GM08714 (cell line): ENCODE data around the gene FUT3.

Source experiments
- H3K4me3 ChIP-seq: fragments of 200-500 bp; sonication (Bioruptor generic); 2 replicates; pipeline ENCODE4 v1.5.1; 2014; ENCODE audit warnings: mild to moderate bottlenecking, low read length, inconsistent platforms
- ZNF274 ChIP-seq: IDR thresholded peaks from 2 replicates; pipeline ENCODE4 v1.6.1; 2012; ENCODE audit warnings: mild to moderate bottlenecking, low read depth, low read length

The FUT3 gene

DNA sequence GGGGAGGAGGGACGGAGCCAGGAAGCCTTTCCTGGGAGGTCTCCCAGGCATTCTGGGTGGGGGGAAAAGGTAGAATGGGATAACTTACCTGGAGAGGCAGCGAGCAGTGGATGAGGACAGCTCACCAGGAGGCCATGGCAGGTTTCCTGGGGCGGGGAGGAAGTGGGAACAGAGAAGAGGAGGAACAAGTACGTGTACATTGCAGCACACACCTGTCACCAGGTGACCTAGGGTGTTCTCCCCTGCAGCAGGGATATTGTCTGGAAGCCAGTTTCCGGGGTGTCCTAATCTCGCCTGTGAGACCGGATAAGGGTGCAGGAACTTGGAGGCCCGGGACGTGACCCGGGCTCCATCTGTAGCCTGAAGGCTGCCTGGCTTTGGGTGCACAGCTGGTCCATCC is at the start of gene FUT3:
TSS of gene FUT3 (minus strand) at position 148 of the 400 bp plus-strand sequence.
- H3K4me3 ChIP-seq = no peak within 1 kb of the TSS
- no peak for TF ChIP-seq ZNF274

- no peak for TF ChIP-seq ZNF274
- H3K4me3 ChIP-seq = no peak overlapping the region
Measured at GRCh38 chr19:5900976-5901375, 49.7 kb upstream of the FUT3 start.

GRCh38 chr19:5899728-5900526 is 48.7 kb upstream of the FUT3 start:
- no peak overlapping the region for H3K4me3 ChIP-seq
- TF ChIP-seq ZNF274 = no peak

- no peak for TF ChIP-seq ZNF274
- no peak overlapping the region for H3K4me3 ChIP-seq
Measured at GRCh38 chr19:5897189-5897969, 46.1 kb upstream of the FUT3 start.

DNA sequence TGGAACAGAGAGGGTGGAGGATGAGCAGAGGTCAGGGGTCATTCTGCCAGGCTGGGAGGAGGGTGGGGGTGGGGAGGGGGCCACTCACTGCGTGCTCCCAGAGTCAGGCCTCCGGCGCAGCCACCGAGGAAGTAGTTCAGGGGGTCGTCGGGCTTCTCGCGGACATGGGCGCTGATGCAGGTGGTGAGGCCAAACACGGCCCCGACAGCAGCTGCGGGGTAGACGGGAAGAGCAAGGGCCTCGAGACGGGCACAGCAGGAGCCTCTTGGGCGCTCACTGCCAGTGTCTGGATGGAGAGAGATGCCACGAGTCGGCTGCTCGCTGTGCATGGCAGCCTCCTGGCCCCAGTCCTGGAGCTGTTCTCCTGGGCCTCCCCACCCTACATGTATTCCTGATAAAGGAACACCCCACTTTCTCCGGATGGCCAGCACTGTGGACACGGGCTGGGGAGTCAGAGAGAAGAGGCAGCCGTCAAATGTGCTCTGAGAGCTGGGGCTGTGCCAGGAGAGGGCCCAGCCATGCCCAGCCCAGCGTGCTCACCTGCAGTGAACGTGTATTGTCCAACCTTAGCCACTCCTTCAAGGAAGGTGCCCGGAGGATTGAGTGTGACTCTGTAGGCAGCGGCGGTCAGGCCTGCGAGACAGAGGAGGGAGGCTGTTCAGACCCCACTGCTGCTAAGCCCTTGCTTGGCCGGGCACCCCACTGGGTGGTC is 45.3 kb upstream of the FUT3 start:
- TF ChIP-seq ZNF274 = no peak

DNA sequence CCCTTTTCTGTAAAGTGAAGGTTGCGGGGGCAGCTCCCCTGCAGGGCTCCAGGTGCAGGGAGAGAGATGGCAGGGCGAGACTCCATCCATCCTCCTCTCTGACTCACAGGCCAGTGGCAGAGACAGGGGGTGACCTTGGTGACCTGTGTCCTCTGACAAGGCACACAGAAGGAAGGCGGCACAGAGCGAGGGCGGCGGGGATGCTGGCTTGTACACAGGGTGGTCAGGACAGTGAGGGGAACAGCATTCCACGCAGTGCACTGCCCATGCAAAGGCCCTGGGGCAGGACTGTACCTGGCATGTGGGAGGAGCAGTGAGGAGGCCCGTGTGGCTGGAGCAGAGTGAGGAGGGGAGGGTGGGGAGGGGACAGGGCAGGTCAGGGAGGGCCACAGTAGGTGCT is 44.6 kb upstream of the FUT3 start:
- H3K4me3 ChIP-seq = no peak overlapping the region
- no peak for TF ChIP-seq ZNF274

More for the DNA sequence above, 45.3 kb upstream of the FUT3 start:
- H3K4me3 ChIP-seq = no peak overlapping the region

DNA sequence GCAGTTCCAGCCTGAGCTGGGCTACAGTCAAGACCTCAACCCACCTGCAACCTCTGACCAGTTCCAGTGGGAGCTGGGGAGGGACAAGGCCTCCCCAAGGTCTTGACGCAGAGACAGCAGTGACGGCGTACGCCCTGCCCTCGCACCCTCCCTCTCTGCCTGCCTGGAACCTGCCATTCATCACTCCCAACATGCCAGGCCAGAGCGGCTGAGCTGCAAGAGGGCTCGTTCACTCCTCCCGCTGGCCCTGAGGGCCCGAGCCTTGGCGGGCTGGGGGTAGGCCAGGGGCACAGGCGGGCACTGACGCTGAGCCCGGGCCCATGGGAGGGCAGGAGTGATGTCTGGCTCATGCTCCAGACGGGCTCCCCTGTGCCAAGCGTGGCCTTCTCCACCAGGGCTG is 44.2 kb upstream of the FUT3 start:
- H3K4me3 ChIP-seq = no peak overlapping the region
- no peak for TF ChIP-seq ZNF274

DNA sequence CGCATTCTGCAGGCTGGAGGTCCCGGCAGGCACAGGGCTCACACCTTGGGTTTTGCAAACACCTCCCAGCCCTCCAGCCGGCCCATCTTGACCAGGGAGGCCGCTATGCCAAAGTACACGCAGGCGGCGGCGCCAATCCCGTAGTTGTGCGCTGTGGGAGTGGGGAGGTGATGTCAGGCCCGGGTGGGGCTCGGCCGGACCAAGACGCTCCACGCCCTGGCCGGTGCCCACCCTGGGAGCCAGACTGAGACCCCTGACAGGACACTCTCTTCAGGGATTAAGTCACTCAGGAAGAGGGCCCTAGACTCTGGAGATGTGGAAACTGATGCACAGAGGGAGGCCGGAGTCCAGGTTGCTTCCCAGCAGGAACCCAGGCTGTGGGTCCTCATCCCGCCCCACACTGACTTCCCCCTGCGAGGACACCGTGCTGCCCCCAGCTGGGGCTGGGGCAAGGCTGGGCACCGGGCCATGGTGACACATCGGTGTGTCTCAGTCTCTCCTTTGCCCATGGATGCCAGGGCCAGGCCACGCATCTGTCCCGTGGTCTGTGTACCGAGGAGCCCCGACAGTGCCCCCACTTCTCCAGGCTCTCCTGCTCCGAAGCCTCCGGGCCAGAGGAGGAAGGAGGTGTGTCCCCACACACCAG is 43.6 kb upstream of the FUT3 start:
- no peak overlapping the region for H3K4me3 ChIP-seq
- TF ChIP-seq ZNF274 = no peak

DNA sequence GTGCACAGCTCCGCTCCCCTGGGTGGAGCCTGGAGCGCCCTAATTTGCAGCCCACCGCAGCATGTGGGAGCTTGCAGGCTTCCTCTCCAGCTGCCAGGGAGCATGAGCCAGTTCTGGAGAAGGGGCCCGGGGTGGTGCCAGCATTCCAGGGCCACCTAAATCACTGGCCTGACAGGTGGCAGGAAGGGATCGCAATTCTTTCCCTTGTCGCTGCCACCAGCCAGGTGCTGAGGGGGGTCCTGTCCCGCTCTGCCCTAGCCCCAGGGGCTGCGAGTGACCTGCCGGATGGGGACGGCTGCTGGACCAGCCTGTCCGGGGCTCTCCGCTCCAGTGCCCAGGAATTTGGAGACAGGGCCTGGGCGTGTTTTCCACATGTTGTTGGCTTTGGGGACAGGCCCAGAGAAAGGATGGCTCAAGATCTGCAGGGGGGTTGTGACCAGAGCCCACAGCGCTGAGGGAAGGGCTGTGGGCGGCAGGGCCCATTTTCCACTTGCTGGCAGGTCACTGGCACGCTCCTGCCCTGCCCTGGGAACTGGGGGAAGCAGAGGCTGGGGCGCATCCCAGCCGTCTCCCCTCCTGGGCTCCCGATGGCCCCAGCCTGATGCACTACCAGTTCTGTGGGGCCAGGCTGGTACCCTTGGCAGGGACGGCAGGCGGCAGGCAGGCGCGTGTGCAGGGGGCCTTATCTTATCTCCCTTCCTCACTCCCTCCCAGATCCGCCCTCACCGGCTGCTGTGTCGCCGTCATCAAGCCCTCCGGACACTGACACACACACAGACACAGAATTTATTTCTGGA is 42.9 kb upstream of the FUT3 start:
- H3K4me3 ChIP-seq = no peak overlapping the region
- TF ChIP-seq ZNF274 = no peak

GRCh38 chr19:5893296-5893903 is 42.2 kb upstream of the FUT3 start:
- TF ChIP-seq ZNF274 = no peak
- H3K4me3 ChIP-seq = no peak overlapping the region

DNA sequence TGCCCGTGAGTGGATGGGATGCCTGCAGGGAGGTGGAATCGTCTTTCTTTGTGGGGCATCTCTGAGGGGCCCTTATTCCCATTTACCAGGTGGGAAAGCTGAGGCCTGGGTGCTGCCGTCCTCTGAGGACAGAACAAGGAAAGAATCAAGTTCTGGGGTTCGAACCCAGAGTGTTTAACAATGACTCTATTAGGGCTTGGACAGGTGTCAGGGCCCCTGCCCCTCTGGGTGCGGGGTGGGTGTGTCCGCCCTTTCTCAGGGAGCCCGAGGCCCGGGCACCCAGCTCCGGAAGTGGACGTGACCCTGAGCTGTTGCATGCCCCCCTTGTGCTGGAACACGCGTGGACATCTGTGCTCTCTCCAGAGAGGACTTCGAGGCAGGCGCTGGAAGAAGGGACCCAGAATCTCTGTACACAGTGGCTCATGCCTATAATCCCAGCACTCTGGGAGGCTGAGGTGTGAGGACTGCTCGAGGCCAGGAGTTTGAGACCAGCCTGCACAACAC is 41.6 kb upstream of the FUT3 start:
- no peak overlapping the region for H3K4me3 ChIP-seq
- no peak for TF ChIP-seq ZNF274

DNA sequence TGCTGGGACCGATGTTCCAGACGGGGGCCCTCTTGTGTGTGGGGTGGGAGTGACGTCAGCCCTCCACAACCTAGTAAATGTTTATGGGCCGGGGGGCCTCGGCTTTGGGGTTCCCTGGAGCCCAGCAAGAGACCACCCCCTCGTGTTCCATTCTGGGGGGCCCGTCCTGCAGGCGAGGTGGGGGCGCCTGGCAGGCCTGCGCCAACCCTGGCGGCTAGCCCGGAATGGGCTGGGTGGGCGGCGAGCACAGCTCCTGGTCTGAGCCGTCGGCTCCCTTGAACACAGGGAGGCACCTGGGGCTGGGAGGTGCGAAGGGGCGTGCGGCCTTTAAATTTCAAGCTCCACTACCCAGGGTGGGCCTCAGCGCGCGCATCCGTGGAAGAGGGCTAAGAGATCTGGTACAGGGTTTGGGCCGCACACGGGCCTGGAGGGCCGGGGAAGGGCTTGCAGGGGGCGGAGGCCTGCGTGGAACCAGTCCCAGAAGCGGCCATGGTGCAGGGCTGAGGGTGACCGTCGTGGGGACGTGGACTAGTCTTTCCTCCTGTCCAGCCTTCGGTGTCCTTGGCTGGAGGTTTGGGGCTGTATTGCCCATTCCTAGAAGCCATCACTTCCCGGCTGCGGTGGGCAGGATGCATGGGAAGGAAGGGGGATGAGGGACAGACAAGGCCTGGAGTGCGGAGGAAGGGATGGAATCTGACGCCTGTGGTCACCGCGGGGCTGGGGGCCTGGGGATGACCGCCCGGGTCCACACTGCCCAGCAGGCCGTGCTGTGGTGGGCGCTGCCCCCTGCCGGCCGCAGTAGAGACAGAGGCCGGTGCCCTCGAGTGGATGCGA is 40.9 kb upstream of the FUT3 start:
- TF ChIP-seq ZNF274 = no peak

More for the DNA sequence above, 40.9 kb upstream of the FUT3 start:
- no peak overlapping the region for H3K4me3 ChIP-seq
